Amygdala (tissue), 56 donors: ENCODE measurements around the gene PDCD7.
"Not testable (repeated sequence)": the region's sequence is repeated elsewhere in the genome, so short reads cannot be mapped to it uniquely, and the experiment has no call there.

Experiments
- DNase-seq, 56 donors: peaks; one replicate each; lab custom pipeline; 2025; lab: John Stamatoyannopoulos, UW

The PDCD7 gene

GRCh38 chr15:65077291-65077980 lies 56.2 kb downstream of the PDCD7 start:
- no peak for DNase-seq

GRCh38 chr15:65076486-65077290 lies 56.9 kb downstream of the PDCD7 start, which contains the start of gene KBTBD13:
KBTBD13 (plus strand) TSS chr15:65076746; CDS start chr15:65076816, 70 bp downstream.
- DNase-seq = no peak

GRCh38 chr15:65075607-65076395 lies 57.8 kb downstream of the PDCD7 start:
- not testable (repeated sequence) for DNase-seq

GRCh38 chr15:65074946-65075345 lies 58.7 kb downstream of the PDCD7 start:
- DNase-seq = not testable (repeated sequence)

- no peak for DNase-seq
Measured at GRCh38 chr15:65072617-65073016, 61.0 kb downstream of the PDCD7 start.

GRCh38 chr15:65072027-65072426 lies 61.6 kb downstream of the PDCD7 start:
- no peak for DNase-seq

- peak in 8 of 56 donors; percentile 21 to 57 (median 42) for DNase-seq
Measured at GRCh38 chr15:65071381-65071811, 62.2 kb downstream of the PDCD7 start.

GRCh38 chr15:65069779-65070546 lies 63.6 kb downstream of the PDCD7 start:
- no peak for DNase-seq

GRCh38 chr15:65069179-65069578 lies 64.4 kb downstream of the PDCD7 start:
- no peak for DNase-seq

GRCh38 chr15:65068403-65068788 lies 65.2 kb downstream of the PDCD7 start:
- DNase-seq = peak in 1 of 56 donors; percentile 30

GRCh38 chr15:65067645-65068402 lies 65.8 kb downstream of the PDCD7 start, which contains the start of gene RASL12:
RASL12 (minus strand) TSS chr15:65067991; CDS start chr15:65067835, 156 bp downstream.
- DNase-seq = no peak
